Measurements from ENCODE around the gene MYCN. TPM values are rescaled to one million over a fixed set of nuclear protein-coding genes. Genes with fewer than 3 reads are reported as not detected.

Gene MYCN
- 0.65 and 0.76 TPM in 2 replicates for total RNA-seq

DNA sequence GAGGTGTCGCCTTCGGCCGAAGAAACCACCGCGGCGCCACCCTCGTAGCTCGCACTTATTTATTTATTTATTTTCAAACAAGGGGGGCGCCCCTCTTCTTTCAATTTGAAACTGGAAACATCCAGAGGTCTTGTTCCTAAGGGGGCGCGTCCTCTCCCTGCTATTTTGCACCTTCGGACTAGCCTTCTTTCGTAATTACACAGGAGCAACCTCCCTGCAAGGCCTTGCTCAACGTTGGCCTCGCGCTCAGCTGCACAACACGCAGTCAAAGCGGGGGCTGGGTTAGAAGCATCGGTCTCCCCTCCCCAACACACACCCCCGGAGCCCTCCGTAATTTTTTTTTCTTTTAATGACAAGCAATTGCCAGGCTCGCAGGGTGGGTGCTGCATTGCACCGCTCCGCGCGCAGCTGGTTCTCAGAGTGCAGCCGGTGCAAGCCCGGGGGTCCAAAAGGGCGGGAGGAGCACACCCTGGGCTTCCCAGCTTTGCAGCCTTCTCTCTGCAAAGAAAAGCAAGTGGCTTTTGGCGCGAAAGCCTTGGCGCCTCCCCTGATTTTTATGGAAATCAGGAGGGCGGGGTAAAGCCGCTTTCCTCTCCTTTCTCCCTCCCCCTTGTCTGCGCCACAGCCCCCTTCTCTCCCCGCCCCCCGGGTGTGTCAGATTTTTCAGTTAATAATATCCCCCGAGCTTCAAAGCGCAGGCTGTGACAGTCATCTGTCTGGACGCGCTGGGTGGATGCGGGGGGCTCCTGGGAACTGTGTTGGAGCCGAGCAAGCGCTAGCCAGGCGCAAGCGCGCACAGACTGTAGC is at the start of gene MYCN:
MYCN (plus strand) TSS at position 697 of the 807 bp plus-strand sequence. CDS start 1,515 bp downstream, outside the sequence.

Data from epithelial cell of umbilical artery (primary cell).